GM23338 (cell line): ENCODE data around the gene SPCS2. TPM values are rescaled to one million over a fixed set of nuclear protein-coding genes. Genes with fewer than 3 reads are reported as not detected.

ENCODE experiments used
- ATAC-seq: fragments of 200-7000 bp; cut with Tn5 transposase; 3 replicates; pipeline ENCODE4 v1.9.1; 2020
- DNase-seq: peaks from one replicate; pipeline ENCODE4 v3.0.0-alpha.2; 2015; ENCODE audit warnings: low spot score
- H2AFZ ChIP-seq: fragments of 200-600 bp; sonication (generic); 2 replicates; pipeline ENCODE4 v1.8.0; 2016; ENCODE audit warnings: antibody characterized with exemption, mild to moderate bottlenecking, moderate library complexity
- H3F3A ChIP-seq: fragments of 200-600 bp; sonication (generic); replicated peaks from 2 replicates; pipeline ENCODE4 v1.8.0; 2017; ENCODE audit warnings: antibody characterized with exemption, mixed run types, low read depth
- H3K27ac ChIP-seq: fragments of 200-600 bp; sonication (generic); 2 replicates; pipeline ENCODE4 v1.6.1; 2016; ENCODE audit warnings: low read depth
- H3K27me3 ChIP-seq: fragments of 200-600 bp; sonication (generic); 2 replicates; pipeline ENCODE4 v1.8.0; 2016; ENCODE audit warnings: mild to moderate bottlenecking, mixed run types, moderate library complexity; ENCODE audit not compliant: insufficient read depth
- H3K36me3 ChIP-seq: fragments of 200-600 bp; sonication (generic); 2 replicates; pipeline ENCODE4 v1.8.0; 2016; ENCODE audit warnings: mild to moderate bottlenecking; ENCODE audit not compliant: insufficient read depth
- H3K4me1 ChIP-seq: fragments of 200-600 bp; sonication (generic); 2 replicates; pipeline ENCODE4 v1.8.0; 2016; ENCODE audit warnings: mild to moderate bottlenecking, moderate library complexity; ENCODE audit not compliant: insufficient read depth
- H3K4me2 ChIP-seq: fragments of 200-600 bp; sonication (generic); 2 replicates; pipeline ENCODE4 v1.7.1; 2017; ENCODE audit warnings: mixed run types
- H3K4me3 ChIP-seq: fragments of 200-600 bp; sonication (generic); 2 replicates; pipeline ENCODE4 v1.6.1; 2016; ENCODE audit warnings: mixed run types
- H3K79me2 ChIP-seq: fragments of 200-600 bp; sonication (generic); replicated peaks from 2 replicates; pipeline ENCODE4 v1.8.0; 2017; ENCODE audit warnings: mild to moderate bottlenecking; ENCODE audit not compliant: insufficient read depth
- H3K9me2 ChIP-seq: fragments of 200-600 bp; sonication (generic); 2 replicates; pipeline ENCODE4 v1.8.0; 2017; ENCODE audit not compliant: insufficient read depth
- H4K20me1 ChIP-seq: fragments of 200-600 bp; sonication (generic); replicated peaks from 2 replicates; pipeline ENCODE4 v1.8.0; 2017; ENCODE audit warnings: mild to moderate bottlenecking; ENCODE audit not compliant: insufficient read depth
- H3K27ac Mint-ChIP-seq: 2 replicates; pipeline ENCODE4 v1.8.0; 2020; ENCODE audit warnings: inconsistent platforms, mild to moderate bottlenecking, moderate library complexity, mixed read lengths
- H3K27me3 Mint-ChIP-seq: 3 replicates; pipeline ENCODE4 v1.8.0; 2022; ENCODE audit warnings: low read depth, mild to moderate bottlenecking, moderate library complexity, mixed read lengths, inconsistent platforms; ENCODE audit not compliant: insufficient read depth, poor library complexity
- H3K36me3 Mint-ChIP-seq: 3 replicates; pipeline ENCODE4 v1.8.0; 2021; ENCODE audit warnings: low read depth, mild to moderate bottlenecking, inconsistent platforms, moderate library complexity, mixed read lengths
- H3K4me1 Mint-ChIP-seq: 3 replicates; pipeline ENCODE4 v1.8.0; 2020; ENCODE audit warnings: mild to moderate bottlenecking, inconsistent platforms, mixed read lengths
- H3K4me3 Mint-ChIP-seq: 3 replicates; pipeline ENCODE4 v1.8.0; 2021; ENCODE audit warnings: moderate library complexity, mild to moderate bottlenecking, inconsistent platforms, mixed read lengths
- H3K9me3 Mint-ChIP-seq: 3 replicates; pipeline ENCODE4 v1.8.0; 2020; ENCODE audit warnings: moderate library complexity, mild to moderate bottlenecking, inconsistent platforms, mixed read lengths
- CREB1 ChIP-seq: fragments of 250-450 bp; sonication (Bioruptor Pico); IDR thresholded peaks from 2 replicates; pipeline ENCODE4 v1.5.0; 2020; ENCODE audit warnings: low read depth, mild to moderate bottlenecking, moderate library complexity
- CTCF ChIP-seq, 2 experiments: fragments of 200-600 bp in 1 of 2; sonication (generic) in 1 of 2; conservative IDR thresholded peaks; 2 replicates each; pipeline versions ENCODE4 v1.5.1 to v1.6.1; 2016 to 2017; ENCODE audit warnings: antibody characterized with exemption in 2 of 2, low read depth in 2 of 2, mild to moderate bottlenecking in 2 of 2, moderate library complexity in 1 of 2
- ETS1 ChIP-seq: IDR thresholded peaks from 2 replicates; pipeline ENCODE4 v1.6.1; 2016; ENCODE audit warnings: antibody characterized with exemption
- EZH2 ChIP-seq: fragments of 200-600 bp; sonication (generic); IDR thresholded peaks from one replicate; pipeline ENCODE4 v1.8.0; 2017; ENCODE audit warnings: antibody characterized with exemption, mild to moderate bottlenecking, low read depth; ENCODE audit not compliant: unreplicated experiment
- EZH2phosphoT487 ChIP-seq: fragments of 200-600 bp; sonication (generic); IDR thresholded peaks from one replicate; pipeline ENCODE4 v1.8.1; 2018; ENCODE audit warnings: antibody characterized with exemption; ENCODE audit not compliant: unreplicated experiment
- JUNB ChIP-seq: IDR thresholded peaks from one replicate; pipeline ENCODE4 v1.6.1; 2016; ENCODE audit warnings: antibody characterized with exemption; ENCODE audit not compliant: unreplicated experiment
- NANOG ChIP-seq: IDR thresholded peaks from 2 replicates; pipeline ENCODE4 v1.6.1; 2016; ENCODE audit warnings: antibody characterized with exemption, borderline replicate concordance
- ZNF114 ChIP-seq: fragments of 250-450 bp; sonication (Bioruptor Pico); IDR thresholded peaks from 2 replicates; pipeline ENCODE4 v1.5.0; 2020; ENCODE audit warnings: mild to moderate bottlenecking, moderate library complexity
- ZNF331 ChIP-seq: fragments of 250-450 bp; sonication (Bioruptor Pico); IDR thresholded peaks from 2 replicates; pipeline ENCODE4 v1.5.0; 2020; ENCODE audit warnings: low read depth, mild to moderate bottlenecking, moderate library complexity
- polyA plus RNA-seq: library from polyadenylated mRNA; unstranded; fragments of >200 nt; fragmentation: Nextera tagmentation; extraction: Ambion mirVana; gene quantifications from 2 replicates; pipeline ENCODE4 v1.2.1, GENCODE V29; 2016
- total RNA-seq: library from RNA; depleted of rRNA; stranded (reverse); fragments of >200 nt; shearing (Covaris generic); gene quantifications from 2 replicates; pipeline ENCODE4 v1.2.3, GENCODE V29; 2014

SPCS2 gene
- total and polyA plus RNA-seq, 2 experiments from 2014 or later: 115 to 334 TPM

DNA sequence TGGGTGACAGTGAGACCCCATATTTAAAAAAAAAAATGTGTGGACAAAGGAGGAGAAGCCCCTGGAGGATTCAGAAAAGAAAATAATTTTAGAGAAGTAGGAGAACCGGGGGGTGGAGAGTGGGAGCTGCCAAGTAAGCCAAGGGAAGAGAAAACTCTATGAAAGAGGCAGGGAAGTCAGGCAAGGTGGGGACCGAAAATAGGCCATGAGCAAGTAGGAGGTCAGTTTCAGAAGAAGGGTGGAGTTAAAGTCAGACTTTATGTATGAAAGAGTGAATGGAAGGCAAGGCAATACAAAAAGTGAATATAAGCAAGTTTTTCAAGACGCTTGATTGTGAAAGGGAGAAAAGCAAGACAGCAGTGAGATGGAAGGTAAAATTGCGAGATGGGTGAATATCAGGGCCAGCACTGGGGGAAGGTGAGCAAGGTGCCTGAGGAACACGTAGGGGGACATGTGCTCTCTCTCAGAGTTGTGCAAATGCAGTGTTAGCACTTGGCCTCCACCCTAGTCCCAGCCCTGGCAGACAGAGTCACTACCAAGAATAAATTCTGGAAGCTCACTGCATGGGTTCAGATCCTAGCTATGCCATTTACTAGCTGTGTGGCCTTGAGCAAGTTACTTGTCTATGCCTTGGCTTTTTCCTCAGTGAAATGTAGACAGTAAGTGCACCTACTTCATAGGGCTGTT lies 6.8 kb upstream of the SPCS2 start (continued):
- TF ChIP-seq CTCF (conservative IDR thresholded peaks at IDR 0.05; ENCODE audit: low read depth in 2 of 2): no peak
- no peak for TF ChIP-seq ZNF331 (CRISPR knock-in tag)
- no peak for TF ChIP-seq ETS1
- TF ChIP-seq EZH2: no peak
- TF ChIP-seq NANOG: no peak

- Histone ChIP-seq H3K4me3 (peak overlapping the region; percentile 94), H3K27ac (no peak overlapping the region), H2AFZ (peak overlapping the region; percentile 64), H4K20me1 (peaks cover 25% of the 10 kb centered on the region), H3K36me3 (0 out of 2 replicates have a peak, but pooled peaks cover 2% of the 10 kb centered on the region), H3K9me2 (no peaks in the 10 kb centered on the region), H3K4me1 (peaks cover 12% of the 10 kb centered on the region; the same call in 1 of the 2 replicates), H3K27me3 (no peaks in the 10 kb centered on the region), H3K79me2 (peaks cover 43% of the 10 kb centered on the region), H3F3A (no peaks in the 10 kb centered on the region), H3K4me2 (peak overlapping the region; percentile 87)
- TF ChIP-seq ETS1 (no peak), ZNF114 (CRISPR knock-in tag) (no peak), CREB1 (CRISPR knock-in tag) (no peak)
- peaks cover 7% of the 10 kb centered on the region; the same call in 2 of the 3 replicates for H3K4me1 Mint-ChIP-seq
- H3K36me3 Mint-ChIP-seq: no peaks in the 10 kb centered on the region; the same call in 2 of the 3 replicates
- H3K9me3 Mint-ChIP-seq: no peaks in the 10 kb centered on the region
- H3K27me3 Mint-ChIP-seq: peaks cover 6% of the 10 kb centered on the region
- DNase-seq: no peak
- peak; percentile 30 for ATAC-seq
- no peak overlapping the region for H3K27ac Mint-ChIP-seq
- H3K4me3 Mint-ChIP-seq: peak overlapping the region; percentile 97
These were observed 544 bp upstream of the SPCS2 start for GRCh38 chr11:74948546-74948897.

DNA sequence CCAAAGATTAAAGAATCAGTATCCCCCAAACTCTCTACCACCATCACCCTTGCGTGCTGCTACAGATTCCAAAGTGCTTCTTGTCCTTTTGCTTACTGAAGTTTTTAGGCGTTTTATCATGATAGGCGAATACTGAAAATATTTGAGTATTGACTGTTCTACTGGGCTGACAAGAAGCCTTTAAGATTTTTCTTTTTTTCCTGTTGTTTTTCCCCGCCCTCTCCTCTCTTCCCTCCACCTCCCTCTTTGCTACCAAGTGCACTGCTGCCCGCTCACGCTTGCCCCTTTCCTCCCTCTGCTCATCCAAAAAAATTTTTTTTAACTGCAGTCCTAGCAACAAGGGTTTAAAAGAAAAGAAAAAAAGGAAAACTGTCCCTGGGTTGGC lies 679 bp downstream of the SPCS2 start:
- Histone ChIP-seq H3K9me2 (no peaks in the 10 kb centered on the region), H3K27me3 (no peaks in the 10 kb centered on the region), H3K4me2 (peak overlapping the region; percentile 91), H3F3A (no peaks in the 10 kb centered on the region), H3K4me3 (peak overlapping the region; percentile 94), H2AFZ (peak overlapping the region; percentile 70; the same call in 1 of the 2 replicates), H4K20me1 (peaks cover 30% of the 10 kb centered on the region), H3K36me3 (0 out of 2 replicates have a peak, but pooled peaks cover 2% of the 10 kb centered on the region), H3K79me2 (peaks cover 55% of the 10 kb centered on the region), H3K4me1 (peaks cover 12% of the 10 kb centered on the region; the same call in 1 of the 2 replicates), H3K27ac (0 out of 2 replicates have a peak overlapping the region, but pooled peaks have one; percentile 61)
- ATAC-seq (peak; percentile 4; the same call in 1 of the 3 replicates), DNase-seq (peak; percentile 15)
- H3K9me3 Mint-ChIP-seq: no peaks in the 10 kb centered on the region
- H3K36me3 Mint-ChIP-seq: no peaks in the 10 kb centered on the region; the same call in 2 of the 3 replicates
- peaks cover 7% of the 10 kb centered on the region; the same call in 2 of the 3 replicates for H3K4me1 Mint-ChIP-seq
- peak overlapping the region; percentile 99 for H3K27ac Mint-ChIP-seq
- TF ChIP-seq JUNB (no peak), EZH2phosphoT487 (no peak)
- peak overlapping the region; percentile 97 for H3K4me3 Mint-ChIP-seq
- peaks cover 6% of the 10 kb centered on the region for H3K27me3 Mint-ChIP-seq
